Measurements from ENCODE around the gene WNT7B.

DNA sequence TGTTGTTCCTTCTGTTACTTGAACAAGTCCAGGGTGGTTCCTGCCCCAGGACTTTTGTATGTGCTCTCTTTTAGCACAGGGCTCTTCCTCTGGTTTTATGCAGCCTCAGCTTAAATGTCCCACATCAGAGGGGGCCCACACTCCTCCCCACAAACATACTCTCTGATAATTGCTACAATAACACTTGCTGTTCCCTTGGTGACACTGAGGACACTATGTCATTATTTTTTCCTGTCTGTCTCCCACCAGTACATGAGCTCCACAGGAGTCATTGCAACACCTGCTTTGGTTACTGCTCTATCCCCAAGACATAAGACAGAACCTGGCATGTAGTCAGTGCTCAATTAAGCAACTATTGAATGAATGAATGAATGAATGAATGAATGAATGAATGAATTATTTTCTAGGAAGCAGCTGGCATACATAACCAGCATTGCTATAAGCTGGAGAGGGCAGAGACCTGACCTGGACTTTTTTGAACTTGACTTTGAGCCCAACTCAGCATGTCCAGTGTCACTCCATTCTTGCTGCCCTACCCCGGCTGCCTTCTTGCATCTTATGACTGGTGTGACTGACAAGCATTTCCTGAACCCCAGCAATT, 7.5 kb upstream of the WNT7B start:
- no peak for TF ChIP-seq POLR2A (IDR thresholded peaks at IDR 0.05)
- TF ChIP-seq, protein P1, sequence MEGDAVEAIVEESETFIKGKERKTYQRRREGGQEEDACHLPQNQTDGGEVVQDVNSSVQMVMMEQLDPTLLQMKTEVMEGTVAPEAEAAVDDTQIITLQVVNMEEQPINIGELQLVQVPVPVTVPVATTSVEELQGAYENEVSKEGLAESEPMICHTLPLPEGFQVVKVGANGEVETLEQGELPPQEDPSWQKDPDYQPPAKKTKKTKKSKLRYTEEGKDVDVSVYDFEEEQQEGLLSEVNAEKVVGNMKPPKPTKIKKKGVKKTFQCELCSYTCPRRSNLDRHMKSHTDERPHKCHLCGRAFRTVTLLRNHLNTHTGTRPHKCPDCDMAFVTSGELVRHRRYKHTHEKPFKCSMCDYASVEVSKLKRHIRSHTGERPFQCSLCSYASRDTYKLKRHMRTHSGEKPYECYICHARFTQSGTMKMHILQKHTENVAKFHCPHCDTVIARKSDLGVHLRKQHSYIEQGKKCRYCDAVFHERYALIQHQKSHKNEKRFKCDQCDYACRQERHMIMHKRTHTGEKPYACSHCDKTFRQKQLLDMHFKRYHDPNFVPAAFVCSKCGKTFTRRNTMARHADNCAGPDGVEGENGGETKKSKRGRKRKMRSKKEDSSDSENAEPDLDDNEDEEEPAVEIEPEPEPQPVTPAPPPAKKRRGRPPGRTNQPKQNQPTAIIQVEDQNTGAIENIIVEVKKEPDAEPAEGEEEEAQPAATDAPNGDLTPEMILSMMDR (IDR thresholded peaks at IDR 0.05), result no peak
